Anterior cingulate cortex (tissue), 58 donors: Measurements from ENCODE around the gene SAP30BP.

Experiments used
- DNase-seq, 58 donors: peaks; one replicate each; lab custom pipeline; 2025; lab: John Stamatoyannopoulos, UW

SAP30BP gene

DNA sequence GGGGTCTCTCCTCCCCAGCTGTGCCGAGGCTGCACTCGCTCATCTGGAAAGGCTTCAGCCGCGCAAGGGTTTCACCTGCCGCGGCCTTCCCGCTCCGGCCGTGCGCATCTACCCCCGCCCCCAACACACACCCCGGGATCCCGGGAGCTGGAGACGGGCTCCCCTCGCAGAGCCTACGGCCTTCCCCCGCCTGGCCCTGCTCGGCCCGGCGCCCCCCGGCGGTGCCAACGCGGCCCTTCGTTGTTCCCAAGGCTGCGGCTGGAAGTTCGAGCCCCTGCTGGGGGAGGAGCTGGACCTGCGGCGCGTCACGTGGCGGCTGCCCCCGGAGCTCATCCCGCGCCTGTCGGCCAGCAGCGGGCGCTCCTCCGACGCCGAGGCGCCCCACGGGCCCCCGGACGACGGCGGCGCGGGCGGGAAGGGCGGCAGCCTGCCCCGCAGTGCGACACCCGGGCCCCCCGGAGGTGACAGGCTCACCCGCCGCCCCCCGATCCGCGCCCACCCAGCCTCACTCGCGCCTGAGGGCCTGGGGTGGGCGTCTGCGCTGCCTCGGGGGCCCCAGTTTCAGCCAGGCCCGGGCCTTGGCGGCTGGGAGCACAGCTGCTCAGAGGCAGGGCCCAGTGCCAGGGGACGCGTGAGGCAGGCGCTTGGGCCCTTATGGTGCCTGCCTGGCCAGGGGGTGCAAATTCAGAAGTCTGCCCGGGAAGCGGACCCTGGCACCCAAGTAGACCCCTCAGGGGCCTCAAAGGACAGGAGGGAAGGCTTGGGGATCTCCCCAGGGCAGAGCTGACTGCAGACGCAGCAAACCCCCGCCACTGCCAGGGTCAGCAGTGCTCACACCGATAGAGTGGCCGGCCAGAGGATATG is 86.6 kb downstream of the SAP30BP start:
- peak in 51 of 58 donors; percentile 14 to 75 (median 56) for DNase-seq

DNA sequence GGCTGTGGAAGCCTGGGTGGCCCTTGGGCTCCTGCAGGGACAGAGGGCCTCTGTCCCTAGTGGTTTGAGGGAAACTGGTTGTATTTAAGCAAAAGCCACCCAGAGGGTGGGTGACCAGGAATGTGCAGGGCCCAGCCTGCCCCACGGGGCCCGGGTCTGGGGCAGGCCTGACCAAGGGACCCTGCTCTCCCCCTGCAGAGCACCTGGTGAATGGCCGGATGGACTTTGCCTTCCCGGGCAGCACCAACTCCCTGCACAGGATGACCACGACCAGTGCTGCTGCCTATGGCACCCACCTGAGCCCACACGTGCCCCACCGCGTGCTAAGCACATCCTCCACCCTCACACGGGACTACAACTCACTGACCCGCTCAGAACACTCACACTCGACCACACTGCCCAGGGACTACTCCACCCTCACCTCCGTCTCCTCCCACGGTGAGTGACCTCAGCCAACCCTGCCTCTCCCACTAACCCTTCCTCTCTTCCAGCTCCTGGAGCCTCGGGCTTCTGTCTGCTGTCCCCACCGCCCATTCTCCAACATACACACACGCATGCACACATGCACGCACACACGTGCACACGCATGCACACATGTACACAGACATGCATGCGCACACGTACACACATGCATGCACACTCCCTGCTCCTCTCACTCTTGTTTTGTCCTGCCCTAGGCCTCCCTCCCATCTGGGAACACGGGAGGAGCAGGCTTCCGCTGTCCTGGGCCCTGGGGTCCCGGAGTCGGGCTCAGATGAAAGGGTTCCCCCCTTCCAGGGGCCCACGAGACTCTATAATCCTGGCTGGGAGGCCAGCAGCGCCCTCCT is 87.5 kb downstream of the SAP30BP start:
- no peak for DNase-seq

DNA sequence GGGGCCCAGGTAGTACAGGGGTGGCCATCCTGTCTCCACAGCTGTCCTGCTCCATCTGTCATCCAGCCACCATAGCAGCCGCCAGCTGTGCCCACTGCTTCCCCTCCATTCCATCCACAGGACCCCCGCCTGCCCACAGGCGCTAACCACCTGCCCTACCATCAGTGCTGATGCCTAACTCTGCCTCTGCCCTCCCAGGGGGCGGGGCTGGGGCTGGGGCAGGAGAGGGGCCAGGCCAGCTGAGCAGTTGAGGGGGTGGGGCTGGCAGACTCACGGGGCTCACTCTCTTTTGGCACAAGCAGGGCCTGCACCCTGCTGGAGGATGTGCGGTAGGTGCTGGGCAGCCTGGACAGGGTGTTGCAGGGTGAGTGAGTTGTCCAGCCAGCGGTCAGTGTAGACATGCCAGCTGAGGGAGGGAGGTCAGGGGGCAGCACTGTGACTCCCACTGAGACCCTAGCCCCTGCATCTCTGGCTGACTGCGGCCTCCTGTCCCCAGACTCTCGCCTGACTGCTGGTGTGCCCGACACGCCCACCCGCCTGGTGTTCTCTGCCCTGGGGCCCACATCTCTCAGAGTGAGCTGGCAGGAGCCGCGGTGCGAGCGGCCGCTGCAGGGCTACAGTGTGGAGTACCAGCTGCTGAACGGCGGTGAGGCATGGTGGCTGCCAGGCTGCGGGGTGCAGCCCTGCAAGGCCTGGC is 88.2 kb downstream of the SAP30BP start:
- DNase-seq = no peak

DNA sequence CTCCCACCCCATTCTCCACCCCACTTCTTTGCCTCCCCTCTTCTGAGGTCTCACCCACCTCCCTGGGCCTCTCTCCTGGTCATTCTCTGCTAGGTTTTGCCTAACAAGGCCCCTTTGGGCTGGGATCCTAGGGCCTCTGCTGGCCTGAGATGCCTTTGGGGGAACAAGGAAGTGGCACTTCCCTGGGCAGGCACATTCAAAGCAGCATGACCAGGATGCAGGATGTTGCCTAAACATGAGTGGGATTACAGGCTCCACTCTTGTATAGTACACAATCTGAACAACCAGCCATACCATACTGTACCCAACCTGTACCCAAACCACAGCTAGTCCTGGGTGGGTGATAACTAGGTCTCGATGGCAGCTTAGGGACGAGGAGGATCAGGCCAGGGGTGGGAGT is 88.9 kb downstream of the SAP30BP start:
- no peak for DNase-seq

DNA sequence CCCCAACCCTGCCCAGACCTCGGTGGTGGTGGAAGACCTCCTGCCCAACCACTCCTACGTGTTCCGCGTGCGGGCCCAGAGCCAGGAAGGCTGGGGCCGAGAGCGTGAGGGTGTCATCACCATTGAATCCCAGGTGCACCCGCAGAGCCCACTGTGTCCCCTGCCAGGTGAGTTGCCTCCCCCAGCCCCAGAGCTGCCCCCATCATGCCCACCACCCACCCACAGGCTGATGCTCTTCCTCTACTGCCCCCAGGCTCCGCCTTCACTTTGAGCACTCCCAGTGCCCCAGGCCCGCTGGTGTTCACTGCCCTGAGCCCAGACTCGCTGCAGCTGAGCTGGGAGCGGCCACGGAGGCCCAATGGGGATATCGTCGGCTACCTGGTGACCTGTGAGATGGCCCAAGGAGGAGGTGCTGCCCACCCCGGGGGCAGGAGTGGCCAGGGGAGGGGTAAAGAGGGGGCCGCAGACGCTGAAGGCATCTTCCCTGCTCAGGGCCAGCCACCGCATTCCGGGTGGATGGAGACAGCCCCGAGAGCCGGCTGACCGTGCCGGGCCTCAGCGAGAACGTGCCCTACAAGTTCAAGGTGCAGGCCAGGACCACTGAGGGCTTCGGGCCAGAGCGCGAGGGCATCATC is 89.4 kb downstream of the SAP30BP start:
- no peak for DNase-seq

DNA sequence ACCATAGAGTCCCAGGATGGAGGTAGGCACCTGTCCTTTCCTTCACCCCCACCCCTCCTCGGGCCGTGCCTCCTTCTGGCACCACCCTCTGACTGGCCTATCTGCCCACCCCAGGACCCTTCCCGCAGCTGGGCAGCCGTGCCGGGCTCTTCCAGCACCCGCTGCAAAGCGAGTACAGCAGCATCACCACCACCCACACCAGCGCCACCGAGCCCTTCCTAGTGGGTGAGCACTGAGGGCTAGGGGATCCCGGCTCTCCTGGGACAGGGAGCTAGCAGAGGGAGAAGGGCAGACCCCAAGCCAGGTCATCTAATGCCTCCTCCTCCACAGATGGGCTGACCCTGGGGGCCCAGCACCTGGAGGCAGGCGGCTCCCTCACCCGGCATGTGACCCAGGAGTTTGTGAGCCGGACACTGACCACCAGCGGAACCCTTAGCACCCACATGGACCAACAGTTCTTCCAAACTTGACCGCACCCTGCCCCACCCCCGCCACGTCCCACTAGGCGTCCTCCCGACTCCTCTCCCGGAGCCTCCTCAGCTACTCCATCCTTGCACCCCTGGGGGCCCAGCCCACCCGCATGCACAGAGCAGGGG is 90.0 kb downstream of the SAP30BP start:
- no peak for DNase-seq
